ENCODE results near the gene ALG8. TPM values are rescaled to one million over a fixed set of nuclear protein-coding genes. Genes with fewer than 3 reads are reported as not detected.

The ALG8 gene
- total RNA-seq, 4 donors from 2014 or later, result 24.9 to 43.5 (median 32.0) TPM

DNA sequence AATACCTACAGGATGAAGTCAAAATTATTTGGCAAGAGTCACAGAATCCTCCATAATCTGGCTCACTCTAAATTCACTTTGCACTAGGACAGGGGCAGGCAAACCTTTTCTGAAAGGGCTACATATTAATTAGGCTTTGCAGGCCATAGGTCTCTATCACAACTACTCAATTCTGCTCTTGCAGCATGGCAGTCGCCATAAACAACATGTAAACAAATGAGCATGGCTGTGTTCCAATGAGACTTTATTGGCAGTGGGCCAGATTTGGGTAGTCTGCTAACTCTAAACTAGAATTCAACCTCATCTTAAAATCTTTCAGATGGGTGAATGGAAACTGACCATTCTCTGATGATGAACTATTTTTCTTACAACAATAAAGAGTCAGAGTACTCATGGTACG is 70.0 kb downstream of the ALG8 start:
- 54 to 55% methylated on average over 2 of the region's 2 CpGs for WGBS, 2 donors
- Histone ChIP-seq H3K27me3 (no peaks in the 10 kb centered on the region), H3K27ac (no peak overlapping the region), H3K9me3 (no peaks in the 10 kb centered on the region), H3K4me1 (peaks cover 0 to 6% (median 0%) of the 10 kb centered on the region in 4 donors), H3K36me3 (peaks cover 0 to 69% (median 0%) of the 10 kb centered on the region in 3 donors), H3K4me3 (no peak overlapping the region)
- TF ChIP-seq, protein P1, sequence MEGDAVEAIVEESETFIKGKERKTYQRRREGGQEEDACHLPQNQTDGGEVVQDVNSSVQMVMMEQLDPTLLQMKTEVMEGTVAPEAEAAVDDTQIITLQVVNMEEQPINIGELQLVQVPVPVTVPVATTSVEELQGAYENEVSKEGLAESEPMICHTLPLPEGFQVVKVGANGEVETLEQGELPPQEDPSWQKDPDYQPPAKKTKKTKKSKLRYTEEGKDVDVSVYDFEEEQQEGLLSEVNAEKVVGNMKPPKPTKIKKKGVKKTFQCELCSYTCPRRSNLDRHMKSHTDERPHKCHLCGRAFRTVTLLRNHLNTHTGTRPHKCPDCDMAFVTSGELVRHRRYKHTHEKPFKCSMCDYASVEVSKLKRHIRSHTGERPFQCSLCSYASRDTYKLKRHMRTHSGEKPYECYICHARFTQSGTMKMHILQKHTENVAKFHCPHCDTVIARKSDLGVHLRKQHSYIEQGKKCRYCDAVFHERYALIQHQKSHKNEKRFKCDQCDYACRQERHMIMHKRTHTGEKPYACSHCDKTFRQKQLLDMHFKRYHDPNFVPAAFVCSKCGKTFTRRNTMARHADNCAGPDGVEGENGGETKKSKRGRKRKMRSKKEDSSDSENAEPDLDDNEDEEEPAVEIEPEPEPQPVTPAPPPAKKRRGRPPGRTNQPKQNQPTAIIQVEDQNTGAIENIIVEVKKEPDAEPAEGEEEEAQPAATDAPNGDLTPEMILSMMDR (IDR thresholded peaks at IDR 0.05), result no peak
- TF ChIP-seq EP300 (IDR thresholded peaks at IDR 0.05) (no peak), POLR2A (IDR thresholded peaks at IDR 0.05) (no peak)
- no peak for DNase-seq (ENCODE audit: low spot score in 2 of 2)

DNA sequence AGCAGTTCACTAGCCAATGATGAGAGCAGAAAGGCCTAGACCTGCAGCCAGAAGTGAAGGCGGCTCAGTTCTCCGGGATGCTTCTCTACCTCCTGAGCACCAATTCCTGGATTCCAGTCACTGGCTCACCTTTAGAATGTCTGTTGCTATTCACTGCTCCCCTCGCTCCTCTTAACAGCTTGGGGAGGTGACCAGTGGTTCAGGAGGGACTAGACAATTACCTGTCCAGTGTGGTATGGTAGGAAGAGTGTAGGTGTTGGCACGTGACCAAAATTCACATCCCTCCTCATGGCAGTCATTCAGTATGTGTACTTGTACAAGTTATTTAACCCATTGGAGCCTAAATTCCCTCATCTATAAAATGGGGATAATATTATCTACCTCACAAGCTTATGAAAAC is 71.7 kb downstream of the ALG8 start:
- peaks cover 0 to 6% (median 0%) of the 10 kb centered on the region in 4 donors for H3K4me1 ChIP-seq
- H3K27ac ChIP-seq, result no peak overlapping the region
- H3K27me3 ChIP-seq, result no peaks in the 10 kb centered on the region
- DNase-seq (ENCODE audit: low spot score in 2 of 2), result no peak
- TF ChIP-seq, protein P1 (IDR thresholded peaks at IDR 0.05), result no peak
- TF ChIP-seq POLR2A (IDR thresholded peaks at IDR 0.05), result no peak
- no peak for TF ChIP-seq EP300 (IDR thresholded peaks at IDR 0.05)
- H3K36me3 ChIP-seq, result peaks cover 0 to 70% (median 0%) of the 10 kb centered on the region in 3 donors
- WGBS, 2 donors, result 90 to 91% methylated on average over 4 of the region's 4 CpGs
- H3K9me3 ChIP-seq, result no peaks in the 10 kb centered on the region
- H3K4me3 ChIP-seq, result no peak overlapping the region

DNA sequence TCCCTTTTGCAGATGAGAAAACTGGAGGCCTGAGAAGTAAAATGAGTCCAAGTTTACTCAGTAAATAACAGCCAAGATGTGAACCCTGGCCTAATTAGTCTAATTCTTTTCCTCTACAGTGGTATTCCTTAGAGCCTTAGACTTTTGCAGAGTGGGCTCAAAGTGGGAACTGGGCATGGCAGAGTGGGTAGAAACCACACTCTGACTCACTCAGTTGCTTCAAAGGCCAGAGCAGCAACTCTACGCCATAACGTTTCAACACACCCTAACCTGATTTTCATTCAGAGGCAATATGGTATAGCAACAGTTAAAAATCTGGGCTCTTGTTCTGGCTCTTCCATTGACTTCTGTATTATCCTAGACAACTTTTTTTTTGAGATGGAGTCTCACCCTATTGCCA is 73.0 kb downstream of the ALG8 start:
- DNase-seq (ENCODE audit: low spot score in 2 of 2), result no peak
- Histone ChIP-seq H3K9me3 (no peaks in the 10 kb centered on the region), H3K36me3 (peaks cover 0 to 58% (median 0%) of the 10 kb centered on the region in 3 donors), H3K4me1 (peaks cover 0 to 6% (median 0%) of the 10 kb centered on the region in 4 donors), H3K4me3 (no peak overlapping the region), H3K27ac (no peak overlapping the region), H3K27me3 (no peaks in the 10 kb centered on the region)
- TF ChIP-seq, protein P1 (IDR thresholded peaks at IDR 0.05), result no peak
- TF ChIP-seq EP300 (IDR thresholded peaks at IDR 0.05) (no peak), POLR2A (IDR thresholded peaks at IDR 0.05) (no peak)
- 65 to 77% methylated on average over 2 of the region's 2 CpGs for WGBS, 2 donors

DNA sequence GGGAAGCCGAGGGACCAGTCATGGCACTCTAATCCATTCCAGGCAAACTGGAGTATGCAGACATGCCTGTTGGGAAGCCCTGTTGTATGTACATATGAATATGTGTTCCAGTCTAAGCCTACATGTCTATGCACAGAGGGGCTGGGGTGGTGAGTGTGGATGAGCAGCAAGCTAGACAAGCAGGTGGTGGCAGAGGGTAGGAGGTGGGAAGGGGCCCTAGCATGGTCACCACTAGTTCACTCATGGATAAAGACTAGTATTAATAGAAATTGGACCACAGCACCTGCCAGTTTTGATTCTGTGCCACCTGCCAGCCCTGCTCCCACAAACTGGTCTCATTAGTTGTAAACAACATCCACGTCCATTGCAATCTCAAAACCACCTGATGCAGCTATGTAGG is 74.2 kb downstream of the ALG8 start:
- Histone ChIP-seq H3K9me3 (no peaks in the 10 kb centered on the region), H3K4me3 (no peak overlapping the region), H3K36me3 (peaks cover 0 to 47% (median 0%) of the 10 kb centered on the region in 3 donors), H3K27me3 (no peaks in the 10 kb centered on the region), H3K27ac (no peak overlapping the region), H3K4me1 (peaks cover 0 to 10% (median 0%) of the 10 kb centered on the region in 4 donors)
- TF ChIP-seq EP300 (IDR thresholded peaks at IDR 0.05) (no peak), POLR2A (IDR thresholded peaks at IDR 0.05) (no peak)
- TF ChIP-seq, protein P1 (IDR thresholded peaks at IDR 0.05), result no peak
- DNase-seq (ENCODE audit: low spot score in 2 of 2), result no peak
- 88 to 91% methylated on average over 2 of the region's 2 CpGs for WGBS, 2 donors

DNA sequence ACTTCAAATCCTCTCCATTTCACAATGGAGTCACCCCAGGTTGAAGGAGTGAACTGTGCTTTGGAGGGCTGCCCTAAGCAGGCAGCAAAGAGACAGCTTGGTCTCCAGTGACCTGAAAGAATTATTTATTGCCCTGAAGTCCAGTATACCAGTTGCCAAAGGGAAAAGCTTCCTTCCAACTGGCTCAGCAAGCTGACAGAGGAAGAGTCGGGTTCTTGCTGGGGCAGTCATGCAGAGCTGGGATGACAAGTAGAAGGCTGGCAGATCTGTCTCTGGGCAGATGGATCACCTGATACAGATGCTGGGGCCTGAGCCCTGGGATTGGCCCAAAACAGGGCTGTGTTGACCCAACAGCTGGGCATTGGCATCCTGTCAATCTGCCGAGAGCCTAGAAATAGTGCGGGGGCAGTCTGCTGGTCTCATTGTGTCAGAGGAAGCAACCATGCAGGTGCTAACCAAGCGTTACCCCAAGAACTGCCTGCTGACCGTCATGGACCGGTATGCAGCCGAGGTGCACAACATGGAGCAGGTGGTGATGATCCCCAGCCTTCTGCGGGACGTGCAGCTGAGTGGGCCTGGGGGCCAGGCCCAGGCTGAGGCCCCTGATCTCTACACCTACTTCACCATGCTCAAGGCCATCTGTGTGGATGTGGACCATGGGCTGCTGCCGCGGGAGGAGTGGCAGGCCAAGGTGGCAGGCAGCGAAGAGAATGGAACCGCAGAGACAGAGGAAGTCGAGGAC is 75.8 kb downstream of the ALG8 start, which contains the start of gene THRSP:
THRSP (plus strand) TSS at position 422 of the 742 bp plus-strand sequence; CDS start at position 443, 21 bp downstream.
- Histone ChIP-seq H3K4me3 (no peak within 1 kb of the TSS), H3K36me3 (peaks cover 0 to 32% (median 0%) of the 10 kb centered on the region in 3 donors), H3K27me3 (no peaks in the 10 kb centered on the region), H3K27ac (no peak within 1 kb of the TSS), H3K4me1 (peaks cover 0 to 4% (median 0%) of the 10 kb centered on the region in 4 donors), H3K9me3 (no peaks in the 10 kb centered on the region)
- TF ChIP-seq EP300 (IDR thresholded peaks at IDR 0.05), result no peak
- TF ChIP-seq POLR2A (IDR thresholded peaks at IDR 0.05), result no peak
- TF ChIP-seq, protein P1 (IDR thresholded peaks at IDR 0.05), result no peak
- no peak for DNase-seq (ENCODE audit: low spot score in 2 of 2)
- WGBS, 2 donors, result 94 to 97% methylated on average over 14 of the region's 14 CpGs

Measured in tibial nerve (tissue), 4 donors.